22Rv1 (cell line): ENCODE measurements around the gene KRT40.

Experiments used
- H3K27ac ChIP-seq: fragments of 450-650 bp; 2 replicates; pipeline ENCODE4 v1.5.1; 2017
- CTCF ChIP-seq: fragments of 450-650 bp; IDR thresholded peaks from 2 replicates; pipeline ENCODE4 v1.5.1; 2017; ENCODE audit warnings: mild to moderate bottlenecking
- ZFX ChIP-seq: fragments of 450-650 bp; IDR thresholded peaks from 2 replicates; pipeline ENCODE4 v1.6.1; 2017; ENCODE audit warnings: antibody characterized with exemption, borderline replicate concordance

KRT40 gene

GRCh38 chr17:40962059-40962561 is 22.0 kb downstream of the KRT40 start:
- TF ChIP-seq ZFX, result no peak
- no peak for TF ChIP-seq CTCF
- no peak overlapping the region for H3K27ac ChIP-seq

- H3K27ac ChIP-seq, result no peak overlapping the region
- TF ChIP-seq ZFX, result no peak
- TF ChIP-seq CTCF, result no peak
Observed at GRCh38 chr17:40961591-40961990, 22.5 kb downstream of the KRT40 start.

- TF ChIP-seq CTCF (no peak), ZFX (no peak)
- no peak overlapping the region for H3K27ac ChIP-seq
Observed at GRCh38 chr17:40960144-40960543, 24.0 kb downstream of the KRT40 start.

- peak overlapping the region; percentile 62 for H3K27ac ChIP-seq
- no peak for TF ChIP-seq ZFX
Observed at GRCh38 chr17:40958086-40958953, 25.8 kb downstream of the KRT40 start.

- no peak overlapping the region for H3K27ac ChIP-seq
Observed at GRCh38 chr17:40956401-40957254, 27.5 kb downstream of the KRT40 start.

GRCh38 chr17:40953881-40954280 is 30.2 kb downstream of the KRT40 start:
- TF ChIP-seq CTCF (no peak), ZFX (no peak)
- H3K27ac ChIP-seq, result no peak overlapping the region

More at GRCh38 chr17:40956401-40957254, 27.5 kb downstream of the KRT40 start:
- TF ChIP-seq ZFX (no peak), CTCF (no peak)

- H3K27ac ChIP-seq, result no peak overlapping the region
- no peak for TF ChIP-seq ZFX
- no peak for TF ChIP-seq CTCF
Observed at GRCh38 chr17:40952661-40953060, 31.5 kb downstream of the KRT40 start.
